Uterus (tissue), 2 donors: ENCODE data around the gene PTPRF.

Source experiments
- CTCF ChIP-seq, 4 experiments: fragments of 200-600 bp in 2 of 4; fragments of 450-650 bp in 2 of 4; sonication (generic) in 2 of 4; IDR thresholded peaks; one replicate each; pipeline ENCODE4 v1.5.1; 2016 to 2019; ENCODE audit warnings: antibody characterized with exemption in 4 of 4, mild to moderate bottlenecking in 2 of 4, moderate library complexity in 1 of 4
- POLR2A ChIP-seq, 2 donors: fragments of 450-650 bp; IDR thresholded peaks; one replicate each; pipeline ENCODE4 v1.6.1; 2016; ENCODE audit warnings: antibody characterized with exemption in 2 of 2, mild to moderate bottlenecking in 1 of 2, moderate library complexity in 1 of 2

GRCh38 chr1:43583058-43583457, 52.4 kb downstream of the PTPRF start:
- TF ChIP-seq CTCF (IDR thresholded peaks at IDR 0.05) (no peak), POLR2A (IDR thresholded peaks at IDR 0.05) (no peak)
